ENCODE measurements around the gene SLC25A24. TPM values are rescaled to one million over a fixed set of nuclear protein-coding genes. Genes with fewer than 3 reads are reported as not detected.
A peak's percentile ranks its signal among the peaks of the same experiment; 100 is the strongest.

Gene SLC25A24
- total and polyA plus RNA-seq, 9 of the 15 experiments (the other 6 are each of a cell fraction or from before 2014, with no cell fraction given): 6.9 to 34.9 (median 25.4) TPM

DNA sequence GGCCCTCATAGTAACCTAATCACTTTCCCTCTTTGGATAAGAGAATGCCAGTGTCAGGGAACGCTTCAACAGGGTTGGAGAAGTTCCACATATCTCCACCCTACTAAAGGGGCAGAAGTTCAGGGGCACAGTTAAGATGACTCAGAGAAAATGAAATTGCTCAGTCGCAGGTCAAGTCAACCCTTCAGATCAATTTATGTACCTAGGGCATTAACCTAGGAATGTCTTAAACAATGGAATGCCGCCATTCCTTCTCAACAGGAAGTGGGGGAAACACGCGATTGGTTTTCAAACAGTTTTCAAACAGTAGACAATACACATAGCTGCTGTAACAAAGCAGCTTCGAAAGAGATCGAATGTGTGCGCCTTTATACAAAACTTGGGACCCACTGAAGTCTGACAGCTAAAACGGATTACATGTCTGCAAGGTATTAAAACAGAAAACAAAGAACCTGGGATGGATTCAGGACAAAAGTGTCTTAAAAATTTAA is 897 bp downstream of the SLC25A24 start (continued):
- TF ChIP-seq ETV1 (tag; conservative IDR thresholded peaks at IDR 0.05; ENCODE audit: low read depth): peak; percentile 27; the same call in 1 of the 2 replicates
- TF ChIP-seq HDAC2 (IDR thresholded peaks at IDR 0.05): no peak
- TF ChIP-seq PRDM10 (IDR thresholded peaks at IDR 0.05; ENCODE audit: partially characterized antibody): no peak
- TF ChIP-seq ZNF134 (CRISPR knock-in tag; conservative IDR thresholded peaks at IDR 0.05): no peak
- TF ChIP-seq LCOR (CRISPR knock-in tag; IDR thresholded peaks at IDR 0.05): no peak
- TF ChIP-seq FOSL1 (tag; conservative IDR thresholded peaks at IDR 0.05): peak; percentile 46
- TF ChIP-seq RB1 (IDR thresholded peaks at IDR 0.05; ENCODE audit: low read depth): no peak
- TF ChIP-seq, protein P1, sequence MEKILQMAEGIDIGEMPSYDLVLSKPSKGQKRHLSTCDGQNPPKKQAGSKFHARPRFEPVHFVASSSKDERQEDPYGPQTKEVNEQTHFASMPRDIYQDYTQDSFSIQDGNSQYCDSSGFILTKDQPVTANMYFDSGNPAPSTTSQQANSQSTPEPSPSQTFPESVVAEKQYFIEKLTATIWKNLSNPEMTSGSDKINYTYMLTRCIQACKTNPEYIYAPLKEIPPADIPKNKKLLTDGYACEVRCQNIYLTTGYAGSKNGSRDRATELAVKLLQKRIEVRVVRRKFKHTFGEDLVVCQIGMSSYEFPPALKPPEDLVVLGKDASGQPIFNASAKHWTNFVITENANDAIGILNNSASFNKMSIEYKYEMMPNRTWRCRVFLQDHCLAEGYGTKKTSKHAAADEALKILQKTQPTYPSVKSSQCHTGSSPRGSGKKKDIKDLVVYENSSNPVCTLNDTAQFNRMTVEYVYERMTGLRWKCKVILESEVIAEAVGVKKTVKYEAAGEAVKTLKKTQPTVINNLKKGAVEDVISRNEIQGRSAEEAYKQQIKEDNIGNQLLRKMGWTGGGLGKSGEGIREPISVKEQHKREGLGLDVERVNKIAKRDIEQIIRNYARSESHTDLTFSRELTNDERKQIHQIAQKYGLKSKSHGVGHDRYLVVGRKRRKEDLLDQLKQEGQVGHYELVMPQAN (IDR thresholded peaks at IDR 0.05; ENCODE audit: borderline replicate concordance): 0 out of 2 replicates have a peak, but pooled peaks have one; percentile 5
- TF ChIP-seq WHSC1 (IDR thresholded peaks at IDR 0.05; ENCODE audit: low read length): no peak
- TF ChIP-seq ZNF77 (CRISPR knock-in tag; IDR thresholded peaks at IDR 0.05): no peak
- TF ChIP-seq, protein P2, sequence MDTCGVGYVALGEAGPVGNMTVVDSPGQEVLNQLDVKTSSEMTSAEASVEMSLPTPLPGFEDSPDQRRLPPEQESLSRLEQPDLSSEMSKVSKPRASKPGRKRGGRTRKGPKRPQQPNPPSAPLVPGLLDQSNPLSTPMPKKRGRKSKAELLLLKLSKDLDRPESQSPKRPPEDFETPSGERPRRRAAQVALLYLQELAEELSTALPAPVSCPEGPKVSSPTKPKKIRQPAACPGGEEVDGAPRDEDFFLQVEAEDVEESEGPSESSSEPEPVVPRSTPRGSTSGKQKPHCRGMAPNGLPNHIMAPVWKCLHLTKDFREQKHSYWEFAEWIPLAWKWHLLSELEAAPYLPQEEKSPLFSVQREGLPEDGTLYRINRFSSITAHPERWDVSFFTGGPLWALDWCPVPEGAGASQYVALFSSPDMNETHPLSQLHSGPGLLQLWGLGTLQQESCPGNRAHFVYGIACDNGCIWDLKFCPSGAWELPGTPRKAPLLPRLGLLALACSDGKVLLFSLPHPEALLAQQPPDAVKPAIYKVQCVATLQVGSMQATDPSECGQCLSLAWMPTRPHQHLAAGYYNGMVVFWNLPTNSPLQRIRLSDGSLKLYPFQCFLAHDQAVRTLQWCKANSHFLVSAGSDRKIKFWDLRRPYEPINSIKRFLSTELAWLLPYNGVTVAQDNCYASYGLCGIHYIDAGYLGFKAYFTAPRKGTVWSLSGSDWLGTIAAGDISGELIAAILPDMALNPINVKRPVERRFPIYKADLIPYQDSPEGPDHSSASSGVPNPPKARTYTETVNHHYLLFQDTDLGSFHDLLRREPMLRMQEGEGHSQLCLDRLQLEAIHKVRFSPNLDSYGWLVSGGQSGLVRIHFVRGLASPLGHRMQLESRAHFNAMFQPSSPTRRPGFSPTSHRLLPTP (IDR thresholded peaks at IDR 0.05; ENCODE audit: borderline replicate concordance, extremely low read depth, insufficient read length): no peak
- TF ChIP-seq ZNF239 (CRISPR knock-in tag; IDR thresholded peaks at IDR 0.05): no peak
- no peak for TF ChIP-seq NEUROD1 (IDR thresholded peaks at IDR 0.05; ENCODE audit: borderline replicate concordance, low read depth, low read length, partially characterized antibody)
- no peak for TF ChIP-seq HDAC1 (IDR thresholded peaks at IDR 0.05)
- no peak for TF ChIP-seq SAFB2 (IDR thresholded peaks at IDR 0.05; ENCODE audit: borderline replicate concordance, low read depth, low read length, severe bottlenecking)
- no peak for TF ChIP-seq FOXM1 (IDR thresholded peaks at IDR 0.05; ENCODE audit: low read depth)
- no peak for TF ChIP-seq FOXM1 (CRISPR knock-in tag; IDR thresholded peaks at IDR 0.05; ENCODE audit: low read depth)
- no peak for TF ChIP-seq MTA3 (IDR thresholded peaks at IDR 0.05; ENCODE audit: borderline replicate concordance)
- no peak for TF ChIP-seq ZNF324 (CRISPR knock-in tag; IDR thresholded peaks at IDR 0.05)
- no peak for TF ChIP-seq KLF16 (IDR thresholded peaks at IDR 0.05)

Data from K562 (cell line).